Activated T-helper 1 cell treated with anti-CD3 and anti-CD28 coated beads, Interleukin-2, amount 50 U/mL, for 16 hours (primary cell): ENCODE results near the gene CITED1.

Source experiments
- DNase-seq, 2 donors: peaks; one replicate each; pipeline ENCODE4 v3.0.0-alpha.2; 2020; ENCODE audit warnings: low read depth in 1 of 2, low spot score in 1 of 2

CITED1 gene

DNA sequence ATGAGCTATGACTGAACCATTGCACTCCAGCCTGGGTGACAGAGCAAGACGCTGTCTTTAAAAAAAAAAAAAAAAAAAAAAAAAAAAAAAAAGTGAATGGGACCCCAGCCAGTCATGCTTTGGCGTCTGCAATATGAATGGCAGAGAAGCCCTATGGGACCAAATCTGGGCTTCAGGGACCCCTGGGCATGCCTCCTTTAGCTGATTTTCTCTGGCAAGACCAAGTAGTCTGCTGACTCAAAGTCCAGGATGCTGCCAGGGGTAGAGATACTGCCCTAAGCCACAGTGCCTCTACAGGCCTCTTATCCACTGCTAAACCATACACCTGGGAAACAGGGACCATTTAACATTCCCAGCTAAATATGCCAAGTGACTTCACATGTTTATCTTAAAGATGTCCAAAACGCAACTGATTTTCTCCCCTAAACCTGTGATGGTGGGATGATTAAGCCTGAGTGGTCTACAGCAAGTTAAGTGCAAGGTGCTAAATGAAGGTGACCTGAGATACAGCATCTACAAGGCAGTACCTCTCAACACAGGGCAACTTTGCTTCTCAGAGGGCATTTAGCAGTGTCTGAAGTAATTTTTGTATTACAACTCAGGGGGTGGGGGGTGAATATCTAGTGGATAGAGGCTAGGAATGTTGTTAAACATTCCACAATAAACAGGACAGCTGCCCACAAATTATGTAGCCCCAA is 34.5 kb downstream of the CITED1 start:
- no peak for DNase-seq

DNA sequence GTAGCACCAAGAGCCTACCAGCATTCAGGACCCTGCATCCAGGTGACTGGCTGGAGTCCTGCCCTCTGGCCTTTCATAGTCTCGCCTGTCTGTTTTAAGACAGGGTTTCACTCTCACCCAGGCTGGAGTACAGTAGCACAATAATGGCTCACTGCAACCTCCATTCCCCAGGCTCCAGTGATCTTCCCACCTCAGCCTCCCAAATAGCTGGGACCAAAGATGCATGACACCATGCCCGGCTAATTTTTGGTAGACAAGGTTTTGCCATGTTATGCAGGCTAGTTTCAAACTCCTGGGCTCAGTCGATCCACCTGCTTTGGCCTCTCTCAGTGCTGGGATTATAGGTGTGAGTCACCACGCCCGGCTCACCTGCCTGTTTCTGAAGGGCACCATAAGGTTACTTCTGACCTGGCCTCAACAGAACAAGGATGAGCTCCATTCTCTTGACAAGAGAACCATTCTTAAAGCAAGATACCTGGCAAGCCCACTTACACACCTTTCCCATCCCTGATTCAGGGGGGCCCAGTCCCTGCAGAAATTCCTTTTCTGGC is 35.3 kb downstream of the CITED1 start:
- DNase-seq = no peak

DNA sequence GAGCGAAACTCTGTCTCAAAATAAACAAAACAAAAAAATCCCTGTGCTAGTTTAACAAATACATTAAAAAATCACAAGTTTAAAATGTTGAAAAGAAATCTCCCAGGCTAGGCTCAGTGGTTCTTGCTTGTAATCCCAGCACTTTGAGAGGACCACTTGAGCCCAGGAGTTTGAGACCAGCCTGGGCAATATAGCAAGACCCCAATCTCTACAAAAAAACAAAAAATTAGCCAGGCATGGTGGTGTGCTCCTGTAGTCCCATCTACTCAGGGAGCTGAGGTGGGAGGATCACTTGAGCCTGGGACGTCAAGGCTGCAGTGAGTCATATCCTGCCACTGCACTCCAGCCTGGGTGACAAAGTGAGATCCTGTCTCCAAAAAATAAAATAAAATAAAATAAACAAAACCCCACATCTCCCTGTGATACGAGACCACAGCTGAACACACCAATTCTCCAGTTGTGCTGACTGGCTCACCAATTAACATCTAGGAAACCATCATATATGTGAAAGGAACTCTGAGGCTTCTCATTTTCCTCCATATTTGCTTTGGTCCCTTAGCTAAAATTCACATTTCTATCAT is 36.0 kb downstream of the CITED1 start:
- DNase-seq = no peak

GRCh38 chrX:72268597-72269365 is 36.9 kb downstream of the CITED1 start:
- DNase-seq = no peak

DNA sequence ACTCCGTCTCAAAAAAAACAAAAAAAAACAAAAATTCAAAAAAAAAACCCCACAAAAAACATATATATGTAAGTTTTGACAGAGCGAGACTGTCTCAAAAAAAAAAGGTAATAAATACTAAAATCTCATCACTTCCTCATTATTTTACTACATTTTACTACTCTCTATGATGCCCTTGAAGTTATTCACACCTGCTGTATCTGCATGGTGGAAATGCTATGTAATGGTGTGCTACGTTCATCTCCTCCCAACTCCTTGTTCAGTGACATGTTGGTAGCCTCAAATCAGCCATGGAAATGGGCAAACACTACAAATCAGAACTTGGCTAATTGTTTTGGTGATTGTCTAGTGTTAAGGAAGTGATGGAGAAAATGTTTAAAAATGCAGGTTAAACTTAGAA is 40.5 kb downstream of the CITED1 start:
- no peak for DNase-seq

DNA sequence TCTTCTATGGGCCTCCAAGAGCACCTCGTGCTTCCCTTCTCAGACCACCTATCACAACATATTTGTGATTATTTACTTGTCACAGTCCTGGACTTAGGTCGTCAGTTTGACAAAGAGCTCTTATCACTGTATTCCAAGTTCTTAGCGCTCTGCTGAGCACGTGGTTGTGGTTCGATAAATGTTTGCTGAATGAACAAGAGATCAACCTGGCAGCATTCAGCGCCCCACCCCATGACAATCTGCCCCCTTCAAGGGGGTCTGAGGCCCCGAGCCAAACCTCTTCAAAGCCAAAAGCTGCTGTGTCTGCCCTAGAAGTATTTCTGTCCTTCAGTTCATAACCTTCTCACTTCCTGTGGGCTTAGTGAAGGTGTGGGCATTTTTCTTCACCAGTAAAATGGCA is 43.6 kb downstream of the CITED1 start:
- no peak for DNase-seq

DNA sequence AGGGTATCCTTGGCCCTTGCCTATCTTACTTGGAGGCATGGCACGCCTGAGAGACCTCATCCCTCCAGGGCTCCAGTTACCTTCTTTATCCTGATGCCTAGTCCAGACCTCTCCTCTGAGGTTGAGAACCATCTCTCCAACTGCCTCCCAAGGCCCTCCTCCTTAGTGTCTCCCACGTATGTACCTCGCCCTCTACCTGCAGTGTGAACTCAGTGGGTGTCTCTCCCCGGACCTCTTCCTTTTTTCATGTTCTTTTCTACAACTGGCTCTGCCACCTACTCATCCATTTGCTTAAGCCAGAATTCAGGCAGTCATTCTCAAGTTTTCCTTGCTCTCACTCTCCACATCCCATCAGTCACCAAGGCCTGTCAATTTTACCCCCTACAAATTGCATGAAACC is 45.3 kb downstream of the CITED1 start:
- no peak for DNase-seq

GRCh38 chrX:72258174-72258573 is 47.5 kb downstream of the CITED1 start:
- DNase-seq = no peak

- no peak for DNase-seq
Observed at GRCh38 chrX:72255864-72256263, 49.9 kb downstream of the CITED1 start.

- no peak for DNase-seq
Observed at GRCh38 chrX:72255445-72255844, 50.3 kb downstream of the CITED1 start.

GRCh38 chrX:72254816-72255215 is 50.9 kb downstream of the CITED1 start:
- no peak for DNase-seq

GRCh38 chrX:72253686-72254085 is 52.0 kb downstream of the CITED1 start:
- DNase-seq = no peak
